ENCODE results near the gene PTP4A2. TPM values are rescaled to one million over a fixed set of nuclear protein-coding genes. Genes with fewer than 3 reads are reported as not detected.

Gene PTP4A2
- total and polyA plus RNA-seq, 2 donors from 2014 or later, result 130 to 236 TPM

GRCh38 chr1:31865728-31866449 is 72.3 kb downstream of the PTP4A2 start:
- TF ChIP-seq CTCF (IDR thresholded peaks at IDR 0.05; ENCODE audit: borderline replicate concordance, extremely low read depth, insufficient read depth), result no peak
- no peaks in the 10 kb centered on the region for H3K27me3 ChIP-seq (ENCODE audit: control insufficient read depth, insufficient read depth, low read length)
- H3K4me1 ChIP-seq (ENCODE audit: control insufficient read depth in 2 of 3, insufficient read depth in 2 of 3, low read depth in 1 of 3, low read length in 3 of 3), result no peaks in the 10 kb centered on the region
- no peaks in the 10 kb centered on the region for H3K9me3 ChIP-seq (ENCODE audit: control insufficient read depth in 2 of 3, insufficient read depth in 1 of 3, low read length in 3 of 3)
- no peak overlapping the region for H3K4me3 ChIP-seq (ENCODE audit: low read length in 3 of 3)
- H3K9ac ChIP-seq (ENCODE audit: low read length in 3 of 3), result no peak overlapping the region
- FAIRE-seq, result no peak
- no peak for DNase-seq
- intact Hi-C loops (cut with DNase I), result no loop called here
- no peak overlapping the region for H3K27ac ChIP-seq (ENCODE audit: low read depth in 2 of 2, low read length in 2 of 2)
- no peaks in the 10 kb centered on the region for H3K36me3 ChIP-seq (ENCODE audit: control insufficient read depth in 2 of 3, insufficient read depth in 3 of 3, low read length in 3 of 3)

- DNase-seq, result no peak
- no peaks in the 10 kb centered on the region for H3K27me3 ChIP-seq (ENCODE audit: control insufficient read depth, insufficient read depth, low read length)
- no peak overlapping the region for H3K27ac ChIP-seq (ENCODE audit: low read depth in 2 of 2, low read length in 2 of 2)
- H3K9ac ChIP-seq (ENCODE audit: low read length in 3 of 3), result no peak overlapping the region
- no peak for TF ChIP-seq CTCF (IDR thresholded peaks at IDR 0.05; ENCODE audit: borderline replicate concordance, extremely low read depth, insufficient read depth)
- no peaks in the 10 kb centered on the region for H3K4me1 ChIP-seq (ENCODE audit: control insufficient read depth in 2 of 3, insufficient read depth in 2 of 3, low read depth in 1 of 3, low read length in 3 of 3)
- no peaks in the 10 kb centered on the region for H3K9me3 ChIP-seq (ENCODE audit: control insufficient read depth in 2 of 3, insufficient read depth in 1 of 3, low read length in 3 of 3)
- no peaks in the 10 kb centered on the region for H3K36me3 ChIP-seq (ENCODE audit: control insufficient read depth in 2 of 3, insufficient read depth in 3 of 3, low read length in 3 of 3)
- FAIRE-seq, result no peak
- intact Hi-C loops (cut with DNase I), result no loop called here
- no peak overlapping the region for H3K4me3 ChIP-seq (ENCODE audit: low read length in 3 of 3)
Observed at GRCh38 chr1:31862071-31862470, 76.1 kb downstream of the PTP4A2 start.

GRCh38 chr1:31861346-31861745 is 76.8 kb downstream of the PTP4A2 start:
- H3K9me3 ChIP-seq (ENCODE audit: control insufficient read depth in 2 of 3, insufficient read depth in 1 of 3, low read length in 3 of 3), result no peaks in the 10 kb centered on the region
- TF ChIP-seq CTCF (IDR thresholded peaks at IDR 0.05; ENCODE audit: borderline replicate concordance, extremely low read depth, insufficient read depth), result no peak
- FAIRE-seq, result no peak

GRCh38 chr1:31860581-31860980 is 77.6 kb downstream of the PTP4A2 start:
- H3K4me1 ChIP-seq (ENCODE audit: control insufficient read depth in 2 of 3, insufficient read depth in 2 of 3, low read depth in 1 of 3, low read length in 3 of 3), result no peaks in the 10 kb centered on the region
- H3K27me3 ChIP-seq (ENCODE audit: control insufficient read depth, insufficient read depth, low read length), result no peaks in the 10 kb centered on the region
- no peak overlapping the region for H3K4me3 ChIP-seq (ENCODE audit: low read length in 3 of 3)
- no peak overlapping the region for H3K27ac ChIP-seq (ENCODE audit: low read depth in 2 of 2, low read length in 2 of 2)
- H3K9me3 ChIP-seq (ENCODE audit: control insufficient read depth in 2 of 3, insufficient read depth in 1 of 3, low read length in 3 of 3), result no peaks in the 10 kb centered on the region
- no peak overlapping the region for H3K9ac ChIP-seq (ENCODE audit: low read length in 3 of 3)
- DNase-seq, result no peak
- intact Hi-C loops (cut with DNase I), result no loop called here
- no peak for TF ChIP-seq CTCF (IDR thresholded peaks at IDR 0.05; ENCODE audit: borderline replicate concordance, extremely low read depth, insufficient read depth)
- H3K36me3 ChIP-seq (ENCODE audit: control insufficient read depth in 2 of 3, insufficient read depth in 3 of 3, low read length in 3 of 3), result no peaks in the 10 kb centered on the region
- no peak for FAIRE-seq

More at GRCh38 chr1:31861346-31861745, 76.8 kb downstream of the PTP4A2 start:
- Histone ChIP-seq H3K4me3 (ENCODE audit: low read length in 3 of 3) (no peak overlapping the region), H3K27me3 (ENCODE audit: control insufficient read depth, insufficient read depth, low read length) (no peaks in the 10 kb centered on the region), H3K27ac (ENCODE audit: low read depth in 2 of 2, low read length in 2 of 2) (no peak overlapping the region), H3K36me3 (ENCODE audit: control insufficient read depth in 2 of 3, insufficient read depth in 3 of 3, low read length in 3 of 3) (no peaks in the 10 kb centered on the region), H3K4me1 (ENCODE audit: control insufficient read depth in 2 of 3, insufficient read depth in 2 of 3, low read depth in 1 of 3, low read length in 3 of 3) (no peaks in the 10 kb centered on the region), H3K9ac (ENCODE audit: low read length in 3 of 3) (no peak overlapping the region)
- intact Hi-C loops (cut with DNase I), result no loop called here
- no peak for DNase-seq

Measured in kidney (tissue), 14 donors.